GM18505 (cell line): ENCODE data around the gene LRIT2.

ENCODE experiments used
- ATAC-seq: cut with Tn5 transposase; IDR thresholded peaks from one replicate; pipeline ENCODE4 v1.9.1; 2021; ENCODE audit not compliant: unreplicated experiment
- POLR2A ChIP-seq: IDR thresholded peaks from 4 replicates; pipeline ENCODE4 v1.6.1; 2011; ENCODE audit warnings: borderline replicate concordance; ENCODE audit not compliant: insufficient read depth, insufficient read length; ENCODE audit errors: extremely low read depth

The LRIT2 gene

GRCh38 chr10:84256510-84257342 lies 31.4 kb upstream of the LRIT2 start:
- peak; percentile 76 for ATAC-seq
- TF ChIP-seq POLR2A = no peak

GRCh38 chr10:84254552-84255478 lies 29.5 kb upstream of the LRIT2 start:
- TF ChIP-seq POLR2A = no peak
- no peak for ATAC-seq

- no peak for ATAC-seq
- no peak for TF ChIP-seq POLR2A
Measured at GRCh38 chr10:84248794-84249193, 23.4 kb upstream of the LRIT2 start.

- ATAC-seq = no peak
Measured at GRCh38 chr10:84247496-84247895, 22.2 kb upstream of the LRIT2 start.

GRCh38 chr10:84244651-84245270 lies 19.4 kb upstream of the LRIT2 start, which contains the start of gene RGR:
Gene RGR, plus strand, starts transcription at chr10:84245053. Its CDS starts 38 bp downstream, at chr10:84245091.
- ATAC-seq = no peak
- no peak for TF ChIP-seq POLR2A

More at GRCh38 chr10:84247496-84247895, 22.2 kb upstream of the LRIT2 start:
- TF ChIP-seq POLR2A = no peak

- no peak for TF ChIP-seq POLR2A
- no peak for ATAC-seq
Measured at GRCh38 chr10:84243759-84244158, 18.4 kb upstream of the LRIT2 start.

GRCh38 chr10:84241185-84241790 lies 15.9 kb upstream of the LRIT2 start, which contains the start of gene LRIT1:
Gene LRIT1, minus strand, starts transcription at chr10:84241546. Its CDS starts 107 bp downstream, at chr10:84241439.
- TF ChIP-seq POLR2A = no peak
- no peak for ATAC-seq

- no peak for ATAC-seq
- TF ChIP-seq POLR2A = no peak
Measured at GRCh38 chr10:84238909-84239308, 13.6 kb upstream of the LRIT2 start.

GRCh38 chr10:84237199-84238051 lies 12.1 kb upstream of the LRIT2 start:
- no peak for ATAC-seq
- no peak for TF ChIP-seq POLR2A

GRCh38 chr10:84236807-84237198 lies 11.5 kb upstream of the LRIT2 start:
- no peak for TF ChIP-seq POLR2A
- no peak for ATAC-seq

GRCh38 chr10:84235096-84235495 lies 9.8 kb upstream of the LRIT2 start:
- no peak for TF ChIP-seq POLR2A
- no peak for ATAC-seq

GRCh38 chr10:84234479-84234878 lies 9.1 kb upstream of the LRIT2 start:
- no peak for TF ChIP-seq POLR2A

More at GRCh38 chr10:84234479-84234878, 9.1 kb upstream of the LRIT2 start:
- ATAC-seq = no peak
